AG20443 (cell line): ENCODE results near the gene STAT3.
"Not testable (repeated sequence)": the region's sequence is repeated elsewhere in the genome, so short reads cannot be mapped to it uniquely, and the experiment has no call there.

ENCODE experiments used
- DNase-seq: peaks from one replicate; pipeline ENCODE4 v3.0.0; 2012; ENCODE audit warnings: low spot score, mixed read lengths

STAT3 gene

GRCh38 chr17:42388381-42389134, at the start of gene STAT3:
Gene STAT3 (minus strand): TSS chr17:42388442. CDS start chr17:42348516, 39,926 bp downstream.
- peak; percentile 98 for DNase-seq

- peak; percentile 86 for DNase-seq
Measured at GRCh38 chr17:42436391-42436790, 48.1 kb upstream of the STAT3 start.

GRCh38 chr17:42431758-42432161, 43.5 kb upstream of the STAT3 start:
- DNase-seq, result no peak

GRCh38 chr17:42429726-42430447, 41.6 kb upstream of the STAT3 start:
- DNase-seq, result no peak

- peak; percentile 79 for DNase-seq
Measured at GRCh38 chr17:42428141-42428944, 40.1 kb upstream of the STAT3 start.

- no peak for DNase-seq
Measured at GRCh38 chr17:42424991-42425610, 36.9 kb upstream of the STAT3 start.

- no peak for DNase-seq
Measured at GRCh38 chr17:42423766-42424165, 35.5 kb upstream of the STAT3 start.

GRCh38 chr17:42422958-42423712, 34.9 kb upstream of the STAT3 start, which contains the start of gene CAVIN1:
Gene CAVIN1 (minus strand): TSS chr17:42423256. CDS start chr17:42423097, 159 bp downstream.
- DNase-seq, result peak; percentile 99

- DNase-seq, result no peak
Measured at GRCh38 chr17:42422412-42422957, 34.2 kb upstream of the STAT3 start.

GRCh38 chr17:42421507-42422338, 33.5 kb upstream of the STAT3 start:
- peak; percentile 79 for DNase-seq

GRCh38 chr17:42421136-42421506, 32.9 kb upstream of the STAT3 start:
- no peak for DNase-seq

GRCh38 chr17:42417981-42418380, 29.7 kb upstream of the STAT3 start:
- not testable (repeated sequence) for DNase-seq

GRCh38 chr17:42414704-42415409, 26.6 kb upstream of the STAT3 start:
- no peak for DNase-seq

GRCh38 chr17:42413464-42414040, 25.3 kb upstream of the STAT3 start:
- no peak for DNase-seq

GRCh38 chr17:42411905-42412679, 23.9 kb upstream of the STAT3 start:
- DNase-seq, result no peak

- DNase-seq, result no peak
Measured at GRCh38 chr17:42411361-42411760, 23.1 kb upstream of the STAT3 start.

- no peak for DNase-seq
Measured at GRCh38 chr17:42410319-42410685, 22.1 kb upstream of the STAT3 start.
